ENCODE measurements around the gene DARS1.

GRCh38 chr2:135975702-135976101, 9.7 kb downstream of the DARS1 start:
- TF ChIP-seq CTCF (conservative IDR thresholded peaks at IDR 0.05; ENCODE audit: low read length) (no peak), EZH2phosphoT487 (IDR thresholded peaks at IDR 0.05; ENCODE audit: borderline replicate concordance) (no peak)
